ENCODE data around the gene SPINK13.

DNA sequence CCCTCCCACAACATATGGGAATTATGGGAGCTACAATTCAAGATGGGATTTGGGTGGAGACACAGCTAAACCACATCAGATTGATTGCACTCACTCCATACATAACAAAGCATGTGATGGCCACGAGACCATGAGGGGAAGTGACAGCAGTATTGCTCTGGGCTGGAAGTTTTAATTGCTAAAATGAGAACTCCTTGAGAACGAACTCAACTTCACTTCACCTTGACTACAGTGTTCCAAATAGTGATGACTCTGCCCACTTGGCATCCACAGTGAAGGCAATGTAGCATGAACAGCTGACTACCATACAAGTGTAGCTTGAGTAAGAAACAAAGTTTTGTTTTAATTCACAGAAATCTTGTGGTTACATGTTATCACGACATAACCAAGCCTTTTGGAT is 42.9 kb downstream of the SPINK13 start:
- TF ChIP-seq, protein P1, sequence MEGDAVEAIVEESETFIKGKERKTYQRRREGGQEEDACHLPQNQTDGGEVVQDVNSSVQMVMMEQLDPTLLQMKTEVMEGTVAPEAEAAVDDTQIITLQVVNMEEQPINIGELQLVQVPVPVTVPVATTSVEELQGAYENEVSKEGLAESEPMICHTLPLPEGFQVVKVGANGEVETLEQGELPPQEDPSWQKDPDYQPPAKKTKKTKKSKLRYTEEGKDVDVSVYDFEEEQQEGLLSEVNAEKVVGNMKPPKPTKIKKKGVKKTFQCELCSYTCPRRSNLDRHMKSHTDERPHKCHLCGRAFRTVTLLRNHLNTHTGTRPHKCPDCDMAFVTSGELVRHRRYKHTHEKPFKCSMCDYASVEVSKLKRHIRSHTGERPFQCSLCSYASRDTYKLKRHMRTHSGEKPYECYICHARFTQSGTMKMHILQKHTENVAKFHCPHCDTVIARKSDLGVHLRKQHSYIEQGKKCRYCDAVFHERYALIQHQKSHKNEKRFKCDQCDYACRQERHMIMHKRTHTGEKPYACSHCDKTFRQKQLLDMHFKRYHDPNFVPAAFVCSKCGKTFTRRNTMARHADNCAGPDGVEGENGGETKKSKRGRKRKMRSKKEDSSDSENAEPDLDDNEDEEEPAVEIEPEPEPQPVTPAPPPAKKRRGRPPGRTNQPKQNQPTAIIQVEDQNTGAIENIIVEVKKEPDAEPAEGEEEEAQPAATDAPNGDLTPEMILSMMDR (IDR thresholded peaks at IDR 0.05) = no peak
- TF ChIP-seq POLR2A (IDR thresholded peaks at IDR 0.05) (no peak), POLR2AphosphoS5 (IDR thresholded peaks at IDR 0.05) (no peak)
